HEK293T (cell line): ENCODE data around the gene SRGAP3.

Experiments
- ARNT ChIP-seq: fragments of 450-650 bp; IDR thresholded peaks from 2 replicates; pipeline ENCODE4 v1.6.1; 2017; ENCODE audit warnings: mild to moderate bottlenecking
- BHLHE40 ChIP-seq: fragments of 450-650 bp; IDR thresholded peaks from 2 replicates; pipeline ENCODE4 v1.6.1; 2016; ENCODE audit warnings: mild to moderate bottlenecking, moderate library complexity, borderline replicate concordance
- ELF4 ChIP-seq: fragments of 450-650 bp; IDR thresholded peaks from 2 replicates; pipeline ENCODE4 v1.6.1; 2017; ENCODE audit warnings: antibody characterized with exemption
- FOXA1 ChIP-seq: fragments of 450-650 bp; IDR thresholded peaks from 2 replicates; pipeline ENCODE4 v1.6.1; 2016; ENCODE audit warnings: mild to moderate bottlenecking
- FOXK2 ChIP-seq: fragments of 450-650 bp; IDR thresholded peaks from 2 replicates; pipeline ENCODE4 v1.6.1; 2016; ENCODE audit warnings: mild to moderate bottlenecking
- HDGF ChIP-seq: fragments of 450-650 bp; IDR thresholded peaks from 2 replicates; pipeline ENCODE4 v1.6.1; 2017; ENCODE audit warnings: antibody characterized with exemption, borderline replicate concordance
- LEF1 ChIP-seq: fragments of 450-650 bp; IDR thresholded peaks from 2 replicates; pipeline ENCODE4 v1.6.1; 2017; ENCODE audit warnings: mild to moderate bottlenecking, borderline replicate concordance
- NFRKB ChIP-seq: fragments of 450-650 bp; IDR thresholded peaks from 2 replicates; pipeline ENCODE4 v1.6.1; 2016; ENCODE audit warnings: mild to moderate bottlenecking, moderate library complexity
- SP1 ChIP-seq: fragments of 450-650 bp; IDR thresholded peaks from 2 replicates; pipeline ENCODE4 v1.6.1; 2017
- SUZ12 ChIP-seq: fragments of 450-650 bp; IDR thresholded peaks from 2 replicates; pipeline ENCODE4 v1.6.1; 2016; ENCODE audit warnings: mild to moderate bottlenecking
- TARDBP ChIP-seq: fragments of 450-650 bp; IDR thresholded peaks from 2 replicates; pipeline ENCODE4 v1.6.1; 2016
- ZNF384 ChIP-seq: fragments of 450-650 bp; IDR thresholded peaks from 2 replicates; pipeline ENCODE4 v1.6.1; 2016
- TF ChIP-seq, protein P1 (sequence below): fragments of 450-650 bp; IDR thresholded peaks from 2 replicates; pipeline ENCODE4 v1.6.1; 2016

DNA sequence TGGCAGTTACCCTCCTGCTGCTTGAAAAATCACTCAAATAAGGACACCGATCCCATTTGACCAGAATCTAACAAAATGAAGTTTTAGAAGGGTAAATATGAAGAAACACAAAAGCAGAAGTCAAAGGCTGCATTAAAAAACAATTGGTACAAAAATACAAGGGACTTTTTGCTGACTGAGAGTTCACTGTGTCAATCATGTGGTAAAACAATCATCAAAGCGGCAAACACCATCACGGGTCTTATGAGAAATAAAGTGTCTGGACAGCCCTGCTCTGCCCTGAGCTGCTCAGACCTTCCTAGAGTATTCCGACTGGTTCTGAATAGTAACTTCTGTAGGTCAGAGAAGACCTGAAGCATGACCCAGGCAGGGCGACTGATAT is 148.9 kb downstream of the SRGAP3 start:
- TF ChIP-seq SP1 (no peak), LEF1 (no peak), TARDBP (no peak), FOXK2 (no peak), NFRKB (no peak), ELF4 (no peak), SUZ12 (no peak), BHLHE40 (no peak), HDGF (no peak), FOXA1 (no peak), ZNF384 (no peak), ARNT (no peak)
- TF ChIP-seq, protein P1, sequence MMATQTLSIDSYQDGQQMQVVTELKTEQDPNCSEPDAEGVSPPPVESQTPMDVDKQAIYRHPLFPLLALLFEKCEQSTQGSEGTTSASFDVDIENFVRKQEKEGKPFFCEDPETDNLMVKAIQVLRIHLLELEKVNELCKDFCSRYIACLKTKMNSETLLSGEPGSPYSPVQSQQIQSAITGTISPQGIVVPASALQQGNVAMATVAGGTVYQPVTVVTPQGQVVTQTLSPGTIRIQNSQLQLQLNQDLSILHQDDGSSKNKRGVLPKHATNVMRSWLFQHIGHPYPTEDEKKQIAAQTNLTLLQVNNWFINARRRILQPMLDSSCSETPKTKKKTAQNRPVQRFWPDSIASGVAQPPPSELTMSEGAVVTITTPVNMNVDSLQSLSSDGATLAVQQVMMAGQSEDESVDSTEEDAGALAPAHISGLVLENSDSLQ = no peak
